Cardiac muscle cell (in vitro differentiated cells and primary cell): ENCODE data around the gene CCR1. TPM values are rescaled to one million over a fixed set of nuclear protein-coding genes. Genes with fewer than 3 reads are reported as not detected.

Experiments used
- DNase-seq, 2 donors: peaks; one replicate each; pipeline versions ENCODE4 v3.0.0 to v3.0.0-alpha.2; 2010 to 2017; ENCODE audit warnings: low read depth in 1 of 2, low spot score in 1 of 2
- H3K27ac ChIP-seq: fragments of 200-600 bp; sonication (generic); 2 replicates; pipeline ENCODE4 v1.5.1; 2016
- H3K27me3 ChIP-seq: fragments of 200-600 bp; sonication (generic); 2 replicates; pipeline ENCODE4 v1.6.0; 2016; ENCODE audit warnings: control low read depth
- H3K36me3 ChIP-seq: fragments of 200-600 bp; sonication (generic); 2 replicates; pipeline ENCODE4 v1.5.1; 2016; ENCODE audit warnings: control low read depth
- H3K4me1 ChIP-seq: fragments of 200-600 bp; sonication (generic); 2 replicates; pipeline ENCODE4 v1.8.1; 2017; ENCODE audit warnings: low read depth, mild to moderate bottlenecking, mixed run types
- H3K4me3 ChIP-seq: fragments of 200-600 bp; sonication (generic); 2 replicates; pipeline ENCODE4 v1.5.1; 2016; ENCODE audit warnings: mild to moderate bottlenecking
- H3K9me3 ChIP-seq: fragments of 200-600 bp; sonication (generic); 2 replicates; pipeline ENCODE4 v1.5.1; 2017; ENCODE audit warnings: low read depth, mild to moderate bottlenecking, control low read depth
- CTCF ChIP-seq: IDR thresholded peaks from 2 replicates; pipeline ENCODE4 v1.5.1; 2012; ENCODE audit warnings: low read depth, mild to moderate bottlenecking, low read length
- polyA plus RNA-seq: library from polyadenylated mRNA; unstranded; fragments of >200 nt; fragmentation: Nextera tagmentation; extraction: Ambion mirVana; gene quantifications from 2 replicates; pipeline ENCODE4 v1.2.1, GENCODE V29; 2016
- total RNA-seq: library from RNA; depleted of rRNA; stranded (reverse); fragments of >200 nt; gene quantifications from 2 replicates; pipeline ENCODE4 v1.2.3, GENCODE V29; 2016

The CCR1 gene
- total and polyA plus RNA-seq, 2 experiments from 2014 or later, result not detected

- no peak for DNase-seq
- Histone ChIP-seq H3K27me3 (no peaks in the 10 kb centered on the region), H3K36me3 (no peaks in the 10 kb centered on the region)
These were observed 31.8 kb upstream of the CCR1 start for GRCh38 chr3:46239952-46240351.

GRCh38 chr3:46239301-46239938 is 31.3 kb upstream of the CCR1 start:
- no peak overlapping the region for H3K27ac ChIP-seq
- H3K4me1 ChIP-seq, result no peaks in the 10 kb centered on the region
- H3K27me3 ChIP-seq, result no peaks in the 10 kb centered on the region
- H3K4me3 ChIP-seq, result no peak overlapping the region
- no peak for DNase-seq
- no peaks in the 10 kb centered on the region for H3K36me3 ChIP-seq
- H3K9me3 ChIP-seq, result no peaks in the 10 kb centered on the region
- no peak for TF ChIP-seq CTCF

More at GRCh38 chr3:46239952-46240351, 31.8 kb upstream of the CCR1 start:
- Histone ChIP-seq H3K4me3 (no peak overlapping the region), H3K27ac (no peak overlapping the region), H3K9me3 (no peaks in the 10 kb centered on the region), H3K4me1 (no peaks in the 10 kb centered on the region)
- TF ChIP-seq CTCF, result no peak

GRCh38 chr3:46238386-46238785 is 30.3 kb upstream of the CCR1 start:
- no peak for TF ChIP-seq CTCF
- H3K36me3 ChIP-seq, result no peaks in the 10 kb centered on the region
- H3K27ac ChIP-seq, result no peak overlapping the region
- no peaks in the 10 kb centered on the region for H3K4me1 ChIP-seq
- no peak for DNase-seq
- H3K4me3 ChIP-seq, result no peak overlapping the region
- H3K27me3 ChIP-seq, result no peaks in the 10 kb centered on the region
- no peaks in the 10 kb centered on the region for H3K9me3 ChIP-seq

GRCh38 chr3:46236294-46237054 is 28.4 kb upstream of the CCR1 start:
- H3K36me3 ChIP-seq, result no peaks in the 10 kb centered on the region
- no peak for DNase-seq
- H3K4me3 ChIP-seq, result no peak overlapping the region
- no peaks in the 10 kb centered on the region for H3K9me3 ChIP-seq
- H3K27me3 ChIP-seq, result no peaks in the 10 kb centered on the region
- no peaks in the 10 kb centered on the region for H3K4me1 ChIP-seq
- no peak for TF ChIP-seq CTCF
- H3K27ac ChIP-seq, result no peak overlapping the region

- H3K9me3 ChIP-seq, result no peaks in the 10 kb centered on the region
- DNase-seq, result no peak
- H3K4me1 ChIP-seq, result no peaks in the 10 kb centered on the region
- no peak for TF ChIP-seq CTCF
- no peak overlapping the region for H3K27ac ChIP-seq
- no peaks in the 10 kb centered on the region for H3K27me3 ChIP-seq
- no peaks in the 10 kb centered on the region for H3K36me3 ChIP-seq
- H3K4me3 ChIP-seq, result no peak overlapping the region
These were observed 27.3 kb upstream of the CCR1 start for GRCh38 chr3:46235425-46235824.
